Neural cell (in vitro differentiated cells): ENCODE measurements around the gene ABHD5. TPM values are rescaled to one million over a fixed set of nuclear protein-coding genes. Genes with fewer than 3 reads are reported as not detected.

Experiments used
- H2AFZ ChIP-seq: fragments of 200-600, 300-800 bp; sonication (generic), shearing (Covaris generic); 2 replicates; pipeline ENCODE4 v1.6.0; 2014; ENCODE audit warnings: low read depth, mild to moderate bottlenecking, antibody characterized with exemption, low read length, moderate library complexity
- H3F3A ChIP-seq: fragments of 200-600 bp; shearing (Covaris generic); 2 replicates; pipeline ENCODE4 v1.6.1; 2016; ENCODE audit warnings: mild to moderate bottlenecking, moderate library complexity, mixed read lengths, antibody characterized with exemption, low read length; ENCODE audit not compliant: insufficient read depth, poor library complexity, severe bottlenecking
- H3K27ac ChIP-seq: fragments of 200-600, 300-800 bp; sonication (generic), shearing (Covaris generic); 2 replicates; pipeline ENCODE4 v1.5.1; 2014; ENCODE audit warnings: mild to moderate bottlenecking, low read length, moderate library complexity
- H3K27me3 ChIP-seq: fragments of 300-800, 200-600 bp; sonication (generic), shearing (Covaris generic); 2 replicates; pipeline ENCODE4 v1.6.0; 2014; ENCODE audit warnings: mild to moderate bottlenecking, low read depth, low read length, moderate library complexity; ENCODE audit not compliant: insufficient read depth
- H3K36me3 ChIP-seq: fragments of 300-800, 200-600 bp; sonication (generic), shearing (Covaris generic); 2 replicates; pipeline ENCODE4 v1.5.1; 2014; ENCODE audit warnings: mild to moderate bottlenecking, antibody characterized with exemption, low read length, moderate library complexity; ENCODE audit not compliant: insufficient read depth
- H3K4me2 ChIP-seq: fragments of 300-800, 200-600 bp; sonication (generic), shearing (Covaris generic); 2 replicates; pipeline ENCODE4 v1.6.0; 2014; ENCODE audit warnings: mild to moderate bottlenecking, low read length
- H3K4me3 ChIP-seq: fragments of 300-800, 200-600 bp; sonication (generic), shearing (Covaris generic); 2 replicates; pipeline ENCODE4 v1.5.1; 2014; ENCODE audit warnings: mild to moderate bottlenecking, low read length, moderate library complexity
- H3K79me2 ChIP-seq: fragments of 200-600 bp; shearing (Covaris generic); replicated peaks from 2 replicates; pipeline ENCODE4 v1.6.0; 2014; ENCODE audit warnings: mild to moderate bottlenecking, low read length, moderate library complexity; ENCODE audit not compliant: insufficient read depth
- H3K9ac ChIP-seq: fragments of 300-800, 200-600 bp; sonication (generic), shearing (Covaris generic); 2 replicates; pipeline ENCODE4 v1.6.1; 2016; ENCODE audit warnings: mild to moderate bottlenecking, low read length, mixed read lengths
- H3K9me2 ChIP-seq: fragments of 200-600 bp; shearing (Covaris generic); 2 replicates; pipeline ENCODE4 v1.6.1; 2016; ENCODE audit warnings: mild to moderate bottlenecking, low read length, mixed read lengths; ENCODE audit not compliant: insufficient read depth
- H3K9me3 ChIP-seq: fragments of 200-600, 300-800 bp; sonication (generic), shearing (Covaris generic); 2 replicates; pipeline ENCODE4 v1.6.1; 2016; ENCODE audit warnings: mild to moderate bottlenecking, mixed run types, low read length, moderate library complexity, mixed read lengths
- H4K20me1 ChIP-seq: fragments of 200-600 bp; shearing (Covaris generic); 2 replicates; pipeline ENCODE4 v1.6.1; 2016; ENCODE audit warnings: mild to moderate bottlenecking, mixed run types; ENCODE audit not compliant: insufficient read depth
- CTCF ChIP-seq: fragments of 450-650 bp; IDR thresholded peaks from 2 replicates; pipeline ENCODE4 v1.5.1; 2014; ENCODE audit warnings: antibody characterized with exemption, mild to moderate bottlenecking, moderate library complexity; ENCODE audit not compliant: poor library complexity, severe bottlenecking
- EP300 ChIP-seq: fragments of 450-650 bp; conservative IDR thresholded peaks from 2 replicates; pipeline ENCODE4 v1.6.1; 2014; ENCODE audit warnings: antibody characterized with exemption, mild to moderate bottlenecking, moderate library complexity; ENCODE audit not compliant: poor library complexity, severe bottlenecking
- EZH2 ChIP-seq: fragments of 200-600, 300-800 bp; shearing (Covaris generic), sonication (generic); IDR thresholded peaks from 2 replicates; pipeline ENCODE4 v1.6.1; 2014; ENCODE audit warnings: antibody characterized with exemption, low read length, borderline replicate concordance, mild to moderate bottlenecking; ENCODE audit not compliant: insufficient read depth, poor library complexity, severe bottlenecking
- MXI1 ChIP-seq: fragments of 450-650 bp; conservative IDR thresholded peaks from 2 replicates; pipeline ENCODE4 v1.6.1; 2014; ENCODE audit warnings: antibody characterized with exemption, mild to moderate bottlenecking; ENCODE audit not compliant: poor library complexity, severe bottlenecking
- POLR2AphosphoS5 ChIP-seq: IDR thresholded peaks from 2 replicates; pipeline ENCODE4 v1.6.1; 2012
- RAD21 ChIP-seq: fragments of 450-650 bp; conservative IDR thresholded peaks from 2 replicates; pipeline ENCODE4 v1.6.1; 2014; ENCODE audit warnings: antibody characterized with exemption, mild to moderate bottlenecking, moderate library complexity
- REST ChIP-seq: IDR thresholded peaks from 2 replicates; pipeline ENCODE4 v1.6.1; 2012; ENCODE audit warnings: borderline replicate concordance
- SMC3 ChIP-seq: fragments of 450-650 bp; conservative IDR thresholded peaks from 2 replicates; pipeline ENCODE4 v1.6.1; 2014; ENCODE audit warnings: antibody characterized with exemption, mild to moderate bottlenecking, moderate library complexity; ENCODE audit not compliant: poor library complexity
- TAF1 ChIP-seq: IDR thresholded peaks from 2 replicates; pipeline ENCODE4 v1.6.1; 2012; ENCODE audit warnings: low read depth
- polyA plus RNA-seq: library from polyadenylated mRNA; depleted of rRNA; stranded (reverse); fragments of >200 nt; gene quantifications from 2 replicates; pipeline ENCODE4 v1.2.3, GENCODE V29; 2014

ABHD5 gene
- polyA plus RNA-seq, 1 donor from 2014 or later, result 26.6 TPM

GRCh38 chr3:43758592-43759225, 68.0 kb downstream of the ABHD5 start:
- Histone ChIP-seq H3K9me3 (no peaks in the 10 kb centered on the region), H3F3A (no peaks in the 10 kb centered on the region), H3K4me3 (no peak overlapping the region), H2AFZ (no peak overlapping the region), H3K27me3 (no peaks in the 10 kb centered on the region), H3K9ac (no peak overlapping the region), H3K4me2 (no peak overlapping the region), H3K36me3 (no peaks in the 10 kb centered on the region), H3K9me2 (no peaks in the 10 kb centered on the region), H3K79me2 (no peaks in the 10 kb centered on the region), H3K27ac (no peak overlapping the region), H4K20me1 (no peaks in the 10 kb centered on the region)
- TF ChIP-seq SMC3 (no peak), EP300 (no peak), POLR2AphosphoS5 (no peak)

- H4K20me1 ChIP-seq, result no peaks in the 10 kb centered on the region
- H3K79me2 ChIP-seq, result no peaks in the 10 kb centered on the region
- H3K27me3 ChIP-seq, result no peaks in the 10 kb centered on the region
- no peak overlapping the region for H2AFZ ChIP-seq
- H3K4me3 ChIP-seq, result no peak overlapping the region
- no peaks in the 10 kb centered on the region for H3K9me2 ChIP-seq
- H3K9me3 ChIP-seq, result no peaks in the 10 kb centered on the region
- no peaks in the 10 kb centered on the region for H3K36me3 ChIP-seq
- H3K27ac ChIP-seq, result no peak overlapping the region
- no peak overlapping the region for H3K4me2 ChIP-seq
- H3K9ac ChIP-seq, result no peak overlapping the region
- no peak for TF ChIP-seq MXI1
- TF ChIP-seq SMC3, result no peak
- no peak for TF ChIP-seq POLR2AphosphoS5
- H3F3A ChIP-seq, result no peaks in the 10 kb centered on the region
These were observed 68.6 kb downstream of the ABHD5 start for GRCh38 chr3:43759297-43759782.

GRCh38 chr3:43759938-43760337, 69.2 kb downstream of the ABHD5 start:
- no peaks in the 10 kb centered on the region for H3K79me2 ChIP-seq
- no peak overlapping the region for H3K4me2 ChIP-seq
- no peaks in the 10 kb centered on the region for H3K27me3 ChIP-seq

More at GRCh38 chr3:43759938-43760337, 69.2 kb downstream of the ABHD5 start:
- Histone ChIP-seq H3K9ac (no peak overlapping the region), H2AFZ (no peak overlapping the region), H3K27ac (no peak overlapping the region), H3F3A (no peaks in the 10 kb centered on the region), H3K9me3 (no peaks in the 10 kb centered on the region), H3K36me3 (no peaks in the 10 kb centered on the region), H3K4me3 (no peak overlapping the region), H3K9me2 (no peaks in the 10 kb centered on the region), H4K20me1 (no peaks in the 10 kb centered on the region)
- TF ChIP-seq SMC3, result no peak
- TF ChIP-seq CTCF, result no peak
- TF ChIP-seq EZH2, result no peak
- no peak for TF ChIP-seq REST
- no peak for TF ChIP-seq POLR2AphosphoS5
- TF ChIP-seq RAD21, result no peak
- TF ChIP-seq MXI1, result no peak
- no peak for TF ChIP-seq EP300
- TF ChIP-seq TAF1, result no peak
